Measurements from ENCODE around the gene ADD1. TPM values are rescaled to one million over a fixed set of nuclear protein-coding genes. Genes with fewer than 3 reads are reported as not detected.

ADD1 gene
- total and polyA plus RNA-seq, 2 experiments from 2014 or later, result 230 to 274 TPM

GRCh38 chr4:2923668-2924173 is 80.1 kb downstream of the ADD1 start:
- DNase-seq (ENCODE audit: low read depth in 1 of 2, low spot score in 1 of 2), result no peak
- peak overlapping the region; percentile 64 for H3K27ac ChIP-seq

GRCh38 chr4:2924286-2924685 is 80.6 kb downstream of the ADD1 start:
- Histone ChIP-seq H3K4me3 (no peak overlapping the region), H3K9me3 (ENCODE audit: low read depth) (no peaks in the 10 kb centered on the region), H3K27ac (peak overlapping the region; percentile 30), H3K27me3 (no peaks in the 10 kb centered on the region), H3K4me1 (ENCODE audit: low read depth) (no peaks in the 10 kb centered on the region), H3K36me3 (peaks cover 18% of the 10 kb centered on the region)
- DNase-seq (ENCODE audit: low read depth in 1 of 2, low spot score in 1 of 2), result no peak
- TF ChIP-seq CTCF (IDR thresholded peaks at IDR 0.05; ENCODE audit: low read depth, low read length), result no peak

More at GRCh38 chr4:2923668-2924173, 80.1 kb downstream of the ADD1 start:
- no peak for TF ChIP-seq CTCF (IDR thresholded peaks at IDR 0.05; ENCODE audit: low read depth, low read length)
- no peak overlapping the region for H3K4me3 ChIP-seq
- H3K27me3 ChIP-seq, result no peaks in the 10 kb centered on the region
- peaks cover 18% of the 10 kb centered on the region for H3K36me3 ChIP-seq
- no peaks in the 10 kb centered on the region for H3K9me3 ChIP-seq (ENCODE audit: low read depth)
- no peaks in the 10 kb centered on the region for H3K4me1 ChIP-seq (ENCODE audit: low read depth)

- H3K9me3 ChIP-seq (ENCODE audit: low read depth), result no peaks in the 10 kb centered on the region
- H3K4me1 ChIP-seq (ENCODE audit: low read depth), result no peaks in the 10 kb centered on the region
- peaks cover 23% of the 10 kb centered on the region for H3K36me3 ChIP-seq
- H3K27me3 ChIP-seq, result no peaks in the 10 kb centered on the region
- DNase-seq (ENCODE audit: low read depth in 1 of 2, low spot score in 1 of 2), result no peak
- TF ChIP-seq CTCF (IDR thresholded peaks at IDR 0.05; ENCODE audit: low read depth, low read length), result no peak
- peak overlapping the region; percentile 30 for H3K27ac ChIP-seq
- H3K4me3 ChIP-seq, result no peak overlapping the region
Observed at GRCh38 chr4:2924765-2925301, 81.2 kb downstream of the ADD1 start.

GRCh38 chr4:2925496-2925895 is 81.9 kb downstream of the ADD1 start:
- H3K36me3 ChIP-seq, result peaks cover 28% of the 10 kb centered on the region
- no peaks in the 10 kb centered on the region for H3K27me3 ChIP-seq
- no peaks in the 10 kb centered on the region for H3K4me1 ChIP-seq (ENCODE audit: low read depth)
- no peak overlapping the region for H3K27ac ChIP-seq
- no peak overlapping the region for H3K4me3 ChIP-seq
- no peak for DNase-seq (ENCODE audit: low read depth in 1 of 2, low spot score in 1 of 2)
- TF ChIP-seq CTCF (IDR thresholded peaks at IDR 0.05; ENCODE audit: low read depth, low read length), result no peak
- no peaks in the 10 kb centered on the region for H3K9me3 ChIP-seq (ENCODE audit: low read depth)

- no peak for DNase-seq (ENCODE audit: low read depth in 1 of 2, low spot score in 1 of 2)
- no peaks in the 10 kb centered on the region for H3K9me3 ChIP-seq (ENCODE audit: low read depth)
- no peaks in the 10 kb centered on the region for H3K27me3 ChIP-seq
- H3K27ac ChIP-seq, result no peak overlapping the region
- TF ChIP-seq CTCF (IDR thresholded peaks at IDR 0.05; ENCODE audit: low read depth, low read length), result no peak
- no peak overlapping the region for H3K4me3 ChIP-seq
- H3K4me1 ChIP-seq (ENCODE audit: low read depth), result no peaks in the 10 kb centered on the region
- peaks cover 30% of the 10 kb centered on the region for H3K36me3 ChIP-seq
Observed at GRCh38 chr4:2925931-2926860, 82.6 kb downstream of the ADD1 start.
